GM23338 (cell line): Measurements from ENCODE around the gene MT1H. TPM values are rescaled to one million over a fixed set of nuclear protein-coding genes. Genes with fewer than 3 reads are reported as not detected.

Experiments
- ATAC-seq: fragments of 200-7000 bp; cut with Tn5 transposase; 3 replicates; pipeline ENCODE4 v1.9.1; 2020
- DNase-seq: peaks from one replicate; pipeline ENCODE4 v3.0.0-alpha.2; 2015; ENCODE audit warnings: low spot score
- H2AFZ ChIP-seq: fragments of 200-600 bp; sonication (generic); 2 replicates; pipeline ENCODE4 v1.8.0; 2016; ENCODE audit warnings: antibody characterized with exemption, mild to moderate bottlenecking, moderate library complexity
- H3F3A ChIP-seq: fragments of 200-600 bp; sonication (generic); replicated peaks from 2 replicates; pipeline ENCODE4 v1.8.0; 2017; ENCODE audit warnings: antibody characterized with exemption, mixed run types, low read depth
- H3K27ac ChIP-seq: fragments of 200-600 bp; sonication (generic); 2 replicates; pipeline ENCODE4 v1.6.1; 2016; ENCODE audit warnings: low read depth
- H3K27me3 ChIP-seq: fragments of 200-600 bp; sonication (generic); 2 replicates; pipeline ENCODE4 v1.8.0; 2016; ENCODE audit warnings: mild to moderate bottlenecking, mixed run types, moderate library complexity; ENCODE audit not compliant: insufficient read depth
- H3K36me3 ChIP-seq: fragments of 200-600 bp; sonication (generic); 2 replicates; pipeline ENCODE4 v1.8.0; 2016; ENCODE audit warnings: mild to moderate bottlenecking; ENCODE audit not compliant: insufficient read depth
- H3K4me1 ChIP-seq: fragments of 200-600 bp; sonication (generic); 2 replicates; pipeline ENCODE4 v1.8.0; 2016; ENCODE audit warnings: mild to moderate bottlenecking, moderate library complexity; ENCODE audit not compliant: insufficient read depth
- H3K4me2 ChIP-seq: fragments of 200-600 bp; sonication (generic); 2 replicates; pipeline ENCODE4 v1.7.1; 2017; ENCODE audit warnings: mixed run types
- H3K4me3 ChIP-seq: fragments of 200-600 bp; sonication (generic); 2 replicates; pipeline ENCODE4 v1.6.1; 2016; ENCODE audit warnings: mixed run types
- H3K79me2 ChIP-seq: fragments of 200-600 bp; sonication (generic); replicated peaks from 2 replicates; pipeline ENCODE4 v1.8.0; 2017; ENCODE audit warnings: mild to moderate bottlenecking; ENCODE audit not compliant: insufficient read depth
- H3K9me2 ChIP-seq: fragments of 200-600 bp; sonication (generic); 2 replicates; pipeline ENCODE4 v1.8.0; 2017; ENCODE audit not compliant: insufficient read depth
- H4K20me1 ChIP-seq: fragments of 200-600 bp; sonication (generic); replicated peaks from 2 replicates; pipeline ENCODE4 v1.8.0; 2017; ENCODE audit warnings: mild to moderate bottlenecking; ENCODE audit not compliant: insufficient read depth
- H3K27ac Mint-ChIP-seq: 2 replicates; pipeline ENCODE4 v1.8.0; 2020; ENCODE audit warnings: inconsistent platforms, mild to moderate bottlenecking, moderate library complexity, mixed read lengths
- H3K27me3 Mint-ChIP-seq: 3 replicates; pipeline ENCODE4 v1.8.0; 2022; ENCODE audit warnings: low read depth, mild to moderate bottlenecking, moderate library complexity, mixed read lengths, inconsistent platforms; ENCODE audit not compliant: insufficient read depth, poor library complexity
- H3K36me3 Mint-ChIP-seq: 3 replicates; pipeline ENCODE4 v1.8.0; 2021; ENCODE audit warnings: low read depth, mild to moderate bottlenecking, inconsistent platforms, moderate library complexity, mixed read lengths
- H3K4me1 Mint-ChIP-seq: 3 replicates; pipeline ENCODE4 v1.8.0; 2020; ENCODE audit warnings: mild to moderate bottlenecking, inconsistent platforms, mixed read lengths
- H3K4me3 Mint-ChIP-seq: 3 replicates; pipeline ENCODE4 v1.8.0; 2021; ENCODE audit warnings: moderate library complexity, mild to moderate bottlenecking, inconsistent platforms, mixed read lengths
- H3K9me3 Mint-ChIP-seq: 3 replicates; pipeline ENCODE4 v1.8.0; 2020; ENCODE audit warnings: moderate library complexity, mild to moderate bottlenecking, inconsistent platforms, mixed read lengths
- CREB1 ChIP-seq: fragments of 250-450 bp; sonication (Bioruptor Pico); IDR thresholded peaks from 2 replicates; pipeline ENCODE4 v1.5.0; 2020; ENCODE audit warnings: low read depth, mild to moderate bottlenecking, moderate library complexity
- EZH2phosphoT487 ChIP-seq: fragments of 200-600 bp; sonication (generic); IDR thresholded peaks from one replicate; pipeline ENCODE4 v1.8.1; 2018; ENCODE audit warnings: antibody characterized with exemption; ENCODE audit not compliant: unreplicated experiment
- POLR2AphosphoS5 ChIP-seq: IDR thresholded peaks from 2 replicates; pipeline ENCODE4 v1.6.1; 2016; ENCODE audit warnings: antibody characterized with exemption, low read depth
- ZNF114 ChIP-seq: fragments of 250-450 bp; sonication (Bioruptor Pico); IDR thresholded peaks from 2 replicates; pipeline ENCODE4 v1.5.0; 2020; ENCODE audit warnings: mild to moderate bottlenecking, moderate library complexity
- ZNF331 ChIP-seq: fragments of 250-450 bp; sonication (Bioruptor Pico); IDR thresholded peaks from 2 replicates; pipeline ENCODE4 v1.5.0; 2020; ENCODE audit warnings: low read depth, mild to moderate bottlenecking, moderate library complexity
- polyA plus RNA-seq: library from polyadenylated mRNA; unstranded; fragments of >200 nt; fragmentation: Nextera tagmentation; extraction: Ambion mirVana; gene quantifications from 2 replicates; pipeline ENCODE4 v1.2.1, GENCODE V29; 2016
- total RNA-seq: library from RNA; depleted of rRNA; stranded (reverse); fragments of >200 nt; shearing (Covaris generic); gene quantifications from 2 replicates; pipeline ENCODE4 v1.2.3, GENCODE V29; 2014
- TF ChIP-seq, protein P1 (sequence below): IDR thresholded peaks from one replicate; pipeline ENCODE4 v1.6.1; 2018; ENCODE audit warnings: antibody characterized with exemption; ENCODE audit not compliant: unreplicated experiment
- TF ChIP-seq, protein P2 (sequence below), 2 experiments: fragments of 200-600 bp in 1 of 2; sonication (generic) in 1 of 2; conservative IDR thresholded peaks; 2 replicates each; pipeline versions ENCODE4 v1.5.1 to v1.6.1; 2016 to 2017; ENCODE audit warnings: antibody characterized with exemption in 2 of 2, low read depth in 2 of 2, mild to moderate bottlenecking in 2 of 2, moderate library complexity in 1 of 2
- TF ChIP-seq, protein P3 (sequence below): IDR thresholded peaks from 2 replicates; pipeline ENCODE4 v1.6.1; 2016; ENCODE audit warnings: antibody characterized with exemption
- TF ChIP-seq, protein P4 (sequence below): fragments of 250-450 bp; sonication (Bioruptor Pico); IDR thresholded peaks from 2 replicates; pipeline ENCODE4 v1.5.0; 2020; ENCODE audit warnings: mild to moderate bottlenecking, moderate library complexity

MT1H gene
- total and polyA plus RNA-seq, 2 experiments from 2014 or later = 52.3 to 425 TPM

DNA sequence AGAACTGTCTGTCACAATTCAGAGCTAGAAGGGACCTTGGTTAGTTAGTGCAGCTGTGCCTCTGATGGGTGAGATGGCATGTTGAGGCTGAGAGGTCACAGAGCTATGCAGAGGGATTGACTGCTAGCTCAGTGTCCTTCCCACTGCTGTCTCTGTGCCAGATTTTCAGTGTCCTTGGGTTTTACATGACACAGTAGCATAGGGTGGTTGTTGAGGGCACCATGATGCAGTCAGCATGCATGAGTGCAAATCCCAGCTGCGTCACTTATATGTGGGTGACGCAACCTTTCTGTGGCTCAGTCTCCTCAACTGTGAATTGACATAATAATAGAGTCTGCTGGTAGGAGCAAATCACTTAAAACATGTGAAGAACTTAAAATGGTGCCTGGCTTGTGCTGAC, 28.4 kb upstream of the MT1H start (continued):
- TF ChIP-seq, protein P1, sequence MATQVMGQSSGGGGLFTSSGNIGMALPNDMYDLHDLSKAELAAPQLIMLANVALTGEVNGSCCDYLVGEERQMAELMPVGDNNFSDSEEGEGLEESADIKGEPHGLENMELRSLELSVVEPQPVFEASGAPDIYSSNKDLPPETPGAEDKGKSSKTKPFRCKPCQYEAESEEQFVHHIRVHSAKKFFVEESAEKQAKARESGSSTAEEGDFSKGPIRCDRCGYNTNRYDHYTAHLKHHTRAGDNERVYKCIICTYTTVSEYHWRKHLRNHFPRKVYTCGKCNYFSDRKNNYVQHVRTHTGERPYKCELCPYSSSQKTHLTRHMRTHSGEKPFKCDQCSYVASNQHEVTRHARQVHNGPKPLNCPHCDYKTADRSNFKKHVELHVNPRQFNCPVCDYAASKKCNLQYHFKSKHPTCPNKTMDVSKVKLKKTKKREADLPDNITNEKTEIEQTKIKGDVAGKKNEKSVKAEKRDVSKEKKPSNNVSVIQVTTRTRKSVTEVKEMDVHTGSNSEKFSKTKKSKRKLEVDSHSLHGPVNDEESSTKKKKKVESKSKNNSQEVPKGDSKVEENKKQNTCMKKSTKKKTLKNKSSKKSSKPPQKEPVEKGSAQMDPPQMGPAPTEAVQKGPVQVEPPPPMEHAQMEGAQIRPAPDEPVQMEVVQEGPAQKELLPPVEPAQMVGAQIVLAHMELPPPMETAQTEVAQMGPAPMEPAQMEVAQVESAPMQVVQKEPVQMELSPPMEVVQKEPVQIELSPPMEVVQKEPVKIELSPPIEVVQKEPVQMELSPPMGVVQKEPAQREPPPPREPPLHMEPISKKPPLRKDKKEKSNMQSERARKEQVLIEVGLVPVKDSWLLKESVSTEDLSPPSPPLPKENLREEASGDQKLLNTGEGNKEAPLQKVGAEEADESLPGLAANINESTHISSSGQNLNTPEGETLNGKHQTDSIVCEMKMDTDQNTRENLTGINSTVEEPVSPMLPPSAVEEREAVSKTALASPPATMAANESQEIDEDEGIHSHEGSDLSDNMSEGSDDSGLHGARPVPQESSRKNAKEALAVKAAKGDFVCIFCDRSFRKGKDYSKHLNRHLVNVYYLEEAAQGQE = no peak
- TF ChIP-seq, protein P2, sequence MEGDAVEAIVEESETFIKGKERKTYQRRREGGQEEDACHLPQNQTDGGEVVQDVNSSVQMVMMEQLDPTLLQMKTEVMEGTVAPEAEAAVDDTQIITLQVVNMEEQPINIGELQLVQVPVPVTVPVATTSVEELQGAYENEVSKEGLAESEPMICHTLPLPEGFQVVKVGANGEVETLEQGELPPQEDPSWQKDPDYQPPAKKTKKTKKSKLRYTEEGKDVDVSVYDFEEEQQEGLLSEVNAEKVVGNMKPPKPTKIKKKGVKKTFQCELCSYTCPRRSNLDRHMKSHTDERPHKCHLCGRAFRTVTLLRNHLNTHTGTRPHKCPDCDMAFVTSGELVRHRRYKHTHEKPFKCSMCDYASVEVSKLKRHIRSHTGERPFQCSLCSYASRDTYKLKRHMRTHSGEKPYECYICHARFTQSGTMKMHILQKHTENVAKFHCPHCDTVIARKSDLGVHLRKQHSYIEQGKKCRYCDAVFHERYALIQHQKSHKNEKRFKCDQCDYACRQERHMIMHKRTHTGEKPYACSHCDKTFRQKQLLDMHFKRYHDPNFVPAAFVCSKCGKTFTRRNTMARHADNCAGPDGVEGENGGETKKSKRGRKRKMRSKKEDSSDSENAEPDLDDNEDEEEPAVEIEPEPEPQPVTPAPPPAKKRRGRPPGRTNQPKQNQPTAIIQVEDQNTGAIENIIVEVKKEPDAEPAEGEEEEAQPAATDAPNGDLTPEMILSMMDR (conservative IDR thresholded peaks at IDR 0.05; ENCODE audit: low read depth in 2 of 2) = no peak
- TF ChIP-seq, protein P3, sequence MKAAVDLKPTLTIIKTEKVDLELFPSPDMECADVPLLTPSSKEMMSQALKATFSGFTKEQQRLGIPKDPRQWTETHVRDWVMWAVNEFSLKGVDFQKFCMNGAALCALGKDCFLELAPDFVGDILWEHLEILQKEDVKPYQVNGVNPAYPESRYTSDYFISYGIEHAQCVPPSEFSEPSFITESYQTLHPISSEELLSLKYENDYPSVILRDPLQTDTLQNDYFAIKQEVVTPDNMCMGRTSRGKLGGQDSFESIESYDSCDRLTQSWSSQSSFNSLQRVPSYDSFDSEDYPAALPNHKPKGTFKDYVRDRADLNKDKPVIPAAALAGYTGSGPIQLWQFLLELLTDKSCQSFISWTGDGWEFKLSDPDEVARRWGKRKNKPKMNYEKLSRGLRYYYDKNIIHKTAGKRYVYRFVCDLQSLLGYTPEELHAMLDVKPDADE = no peak
- no peak for TF ChIP-seq ZNF331 (CRISPR knock-in tag)

DNA sequence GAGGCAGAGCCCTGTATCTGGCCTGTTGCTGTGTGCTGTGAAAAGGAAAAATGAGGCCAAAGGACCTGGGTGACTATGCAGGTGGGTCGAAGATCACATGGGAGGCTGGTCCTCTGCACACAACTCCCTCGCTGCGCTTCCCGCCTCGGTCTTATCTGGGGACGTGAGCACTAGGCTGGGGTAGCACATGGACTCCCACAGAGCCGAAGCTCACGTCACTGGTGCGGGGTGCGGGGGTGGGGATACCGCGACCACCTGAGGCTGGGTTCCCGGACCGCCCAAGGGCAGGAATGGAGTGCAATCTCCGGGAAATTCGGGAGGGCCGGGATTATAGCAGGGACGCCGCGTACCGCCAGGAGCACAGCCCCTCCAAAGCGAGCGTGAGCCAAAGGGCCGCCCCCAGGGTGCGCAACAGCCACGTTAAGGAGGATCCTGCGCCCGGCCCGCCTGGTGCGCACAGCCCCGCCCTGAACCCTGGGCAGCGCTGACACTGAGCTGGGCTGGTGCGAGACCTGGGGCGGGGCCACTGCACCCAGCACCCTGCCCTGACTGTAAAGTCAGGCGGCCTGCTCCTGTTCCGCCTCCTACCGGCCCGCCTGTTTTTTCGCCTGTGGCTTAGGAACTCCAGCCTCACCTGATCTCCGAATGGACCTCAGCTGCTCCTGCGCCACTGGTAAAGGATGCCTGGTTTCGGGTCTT, 26.4 kb upstream of the MT1H start:
- H3F3A ChIP-seq = peaks cover 13% of the 10 kb centered on the region; the same call in 1 of the 2 replicates
- Mint-ChIP-seq H3K4me1 (peaks cover 34% of the 10 kb centered on the region), H3K36me3 (no peaks in the 10 kb centered on the region), H3K9me3 (no peaks in the 10 kb centered on the region), H3K27me3 (peaks cover 98% of the 10 kb centered on the region), H3K27ac (no peak overlapping the region), H3K4me3 (peak overlapping the region; percentile 64)
- peaks cover 17% of the 10 kb centered on the region; the same call in 1 of the 2 replicates for H3K4me1 ChIP-seq
- DNase-seq (peak; percentile 79), ATAC-seq (peak; percentile 79)
- peak overlapping the region; percentile 61 for H3K4me3 ChIP-seq
- no peaks in the 10 kb centered on the region for H3K79me2 ChIP-seq
- H3K9me2 ChIP-seq = no peaks in the 10 kb centered on the region
- H3K27ac ChIP-seq = no peak overlapping the region
- peak overlapping the region; percentile 84 for H2AFZ ChIP-seq
- H3K27me3 ChIP-seq = peaks cover 100% of the 10 kb centered on the region
- H4K20me1 ChIP-seq = no peaks in the 10 kb centered on the region
- no peaks in the 10 kb centered on the region for H3K36me3 ChIP-seq
- H3K4me2 ChIP-seq = peak overlapping the region; percentile 84
- TF ChIP-seq EZH2phosphoT487 = no peak
- no peak for TF ChIP-seq ZNF114 (CRISPR knock-in tag)
- no peak for TF ChIP-seq CREB1 (CRISPR knock-in tag)
- TF ChIP-seq, protein P4, sequence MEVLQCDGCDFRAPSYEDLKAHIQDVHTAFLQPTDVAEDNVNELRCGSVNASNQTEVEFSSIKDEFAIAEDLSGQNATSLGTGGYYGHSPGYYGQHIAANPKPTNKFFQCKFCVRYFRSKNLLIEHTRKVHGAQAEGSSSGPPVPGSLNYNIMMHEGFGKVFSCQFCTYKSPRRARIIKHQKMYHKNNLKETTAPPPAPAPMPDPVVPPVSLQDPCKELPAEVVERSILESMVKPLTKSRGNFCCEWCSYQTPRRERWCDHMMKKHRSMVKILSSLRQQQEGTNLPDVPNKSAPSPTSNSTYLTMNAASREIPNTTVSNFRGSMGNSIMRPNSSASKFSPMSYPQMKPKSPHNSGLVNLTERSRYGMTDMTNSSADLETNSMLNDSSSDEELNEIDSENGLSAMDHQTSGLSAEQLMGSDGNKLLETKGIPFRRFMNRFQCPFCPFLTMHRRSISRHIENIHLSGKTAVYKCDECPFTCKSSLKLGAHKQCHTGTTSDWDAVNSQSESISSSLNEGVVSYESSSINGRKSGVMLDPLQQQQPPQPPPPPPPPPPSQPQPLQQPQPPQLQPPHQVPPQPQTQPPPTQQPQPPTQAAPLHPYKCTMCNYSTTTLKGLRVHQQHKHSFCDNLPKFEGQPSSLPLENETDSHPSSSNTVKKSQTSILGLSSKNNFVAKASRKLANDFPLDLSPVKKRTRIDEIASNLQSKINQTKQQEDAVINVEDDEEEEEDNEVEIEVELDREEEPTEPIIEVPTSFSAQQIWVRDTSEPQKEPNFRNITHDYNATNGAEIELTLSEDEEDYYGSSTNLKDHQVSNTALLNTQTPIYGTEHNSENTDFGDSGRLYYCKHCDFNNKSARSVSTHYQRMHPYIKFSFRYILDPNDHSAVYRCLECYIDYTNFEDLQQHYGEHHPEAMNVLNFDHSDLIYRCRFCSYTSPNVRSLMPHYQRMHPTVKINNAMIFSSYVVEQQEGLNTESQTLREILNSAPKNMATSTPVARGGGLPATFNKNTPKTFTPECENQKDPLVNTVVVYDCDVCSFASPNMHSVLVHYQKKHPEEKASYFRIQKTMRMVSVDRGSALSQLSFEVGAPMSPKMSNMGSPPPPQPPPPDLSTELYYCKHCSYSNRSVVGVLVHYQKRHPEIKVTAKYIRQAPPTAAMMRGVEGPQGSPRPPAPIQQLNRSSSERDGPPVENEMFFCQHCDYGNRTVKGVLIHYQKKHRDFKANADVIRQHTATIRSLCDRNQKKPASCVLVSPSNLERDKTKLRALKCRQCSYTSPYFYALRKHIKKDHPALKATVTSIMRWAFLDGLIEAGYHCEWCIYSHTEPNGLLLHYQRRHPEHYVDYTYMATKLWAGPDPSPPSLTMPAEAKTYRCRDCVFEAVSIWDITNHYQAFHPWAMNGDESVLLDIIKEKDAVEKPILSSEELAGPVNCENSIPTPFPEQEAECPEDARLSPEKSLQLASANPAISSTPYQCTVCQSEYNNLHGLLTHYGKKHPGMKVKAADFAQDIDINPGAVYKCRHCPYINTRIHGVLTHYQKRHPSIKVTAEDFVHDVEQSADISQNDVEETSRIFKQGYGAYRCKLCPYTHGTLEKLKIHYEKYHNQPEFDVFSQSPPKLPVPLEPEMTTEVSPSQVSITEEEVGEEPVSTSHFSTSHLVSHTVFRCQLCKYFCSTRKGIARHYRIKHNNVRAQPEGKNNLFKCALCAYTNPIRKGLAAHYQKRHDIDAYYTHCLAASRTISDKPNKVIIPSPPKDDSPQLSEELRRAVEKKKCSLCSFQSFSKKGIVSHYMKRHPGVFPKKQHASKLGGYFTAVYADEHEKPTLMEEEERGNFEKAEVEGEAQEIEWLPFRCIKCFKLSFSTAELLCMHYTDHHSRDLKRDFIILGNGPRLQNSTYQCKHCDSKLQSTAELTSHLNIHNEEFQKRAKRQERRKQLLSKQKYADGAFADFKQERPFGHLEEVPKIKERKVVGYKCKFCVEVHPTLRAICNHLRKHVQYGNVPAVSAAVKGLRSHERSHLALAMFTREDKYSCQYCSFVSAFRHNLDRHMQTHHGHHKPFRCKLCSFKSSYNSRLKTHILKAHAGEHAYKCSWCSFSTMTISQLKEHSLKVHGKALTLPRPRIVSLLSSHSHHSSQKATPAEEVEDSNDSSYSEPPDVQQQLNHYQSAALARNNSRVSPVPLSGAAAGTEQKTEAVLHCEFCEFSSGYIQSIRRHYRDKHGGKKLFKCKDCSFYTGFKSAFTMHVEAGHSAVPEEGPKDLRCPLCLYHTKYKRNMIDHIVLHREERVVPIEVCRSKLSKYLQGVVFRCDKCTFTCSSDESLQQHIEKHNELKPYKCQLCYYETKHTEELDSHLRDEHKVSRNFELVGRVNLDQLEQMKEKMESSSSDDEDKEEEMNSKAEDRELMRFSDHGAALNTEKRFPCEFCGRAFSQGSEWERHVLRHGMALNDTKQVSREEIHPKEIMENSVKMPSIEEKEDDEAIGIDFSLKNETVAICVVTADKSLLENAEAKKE = no peak
- no peak for TF ChIP-seq POLR2AphosphoS5
